IPS-20b (cell line): Measurements from ENCODE around the gene TMEM186.
"Not testable (repeated sequence)": the region's sequence is repeated elsewhere in the genome, so short reads cannot be mapped to it uniquely, and the experiment has no call there.

Experiments used
- H3K27ac ChIP-seq: one replicate; pipeline ENCODE4 v1.5.1; 2013; ENCODE audit warnings: low read length
- H3K27me3 ChIP-seq: 2 replicates; pipeline ENCODE4 v1.6.1; 2013; ENCODE audit warnings: mild to moderate bottlenecking, low read length, inconsistent platforms; ENCODE audit not compliant: insufficient read depth
- H3K36me3 ChIP-seq: 2 replicates; pipeline ENCODE4 v1.6.1; 2013; ENCODE audit warnings: low read depth, mild to moderate bottlenecking, inconsistent platforms, low read length, moderate library complexity; ENCODE audit not compliant: insufficient read depth
- H3K4me1 ChIP-seq: 2 replicates; pipeline ENCODE4 v1.6.1; 2013; ENCODE audit warnings: mild to moderate bottlenecking, control low read depth, inconsistent platforms, low read length, moderate library complexity; ENCODE audit not compliant: insufficient read depth
- H3K4me3 ChIP-seq: 2 replicates; pipeline ENCODE4 v1.5.1; 2013; ENCODE audit warnings: mild to moderate bottlenecking, low read length, inconsistent platforms
- H3K9ac ChIP-seq: 2 replicates; pipeline ENCODE4 v1.6.1; 2013; ENCODE audit warnings: low read depth, mild to moderate bottlenecking, inconsistent platforms, low read length, moderate library complexity
- H3K9me3 ChIP-seq: 2 replicates; pipeline ENCODE4 v1.6.1; 2013; ENCODE audit warnings: mild to moderate bottlenecking, low read depth, low read length, inconsistent platforms; ENCODE audit not compliant: insufficient read depth

The TMEM186 gene

GRCh38 chr16:8748944-8749343 is 48.5 kb downstream of the TMEM186 start:
- not testable (repeated sequence) for H3K36me3 ChIP-seq, H3K9me3 ChIP-seq, H3K9ac ChIP-seq, H3K4me3 ChIP-seq, H3K27ac ChIP-seq, H3K27me3 ChIP-seq, H3K4me1 ChIP-seq
